B cell (primary cell): ENCODE results near the gene CFAP161. TPM values are rescaled to one million over a fixed set of nuclear protein-coding genes. Genes with fewer than 3 reads are reported as not detected.

Source experiments
- ATAC-seq: fragments of 200-7000 bp; cut with Tn5 transposase; one replicate; pipeline ENCODE4 v1.10.0; 2021; ENCODE audit warnings: low read depth, mild to moderate bottlenecking, moderate number of reproducible peaks, moderate library complexity
- CTCF ChIA-PET: fragments of 350-600 bp; sonication (Branson Sonifier 250); formaldehyde crosslinking; loops from one replicate; lab custom pipeline; 2021; ENCODE audit warnings: antibody characterized with exemption, inconsistent platforms; lab: Charles Lee
- POLR2A ChIA-PET: fragments of 350-600 bp; sonication (Branson Sonifier 250); formaldehyde crosslinking; loops from one replicate; lab custom pipeline; 2021; ENCODE audit warnings: antibody characterized with exemption; lab: Charles Lee
- DNase-seq: peaks from one replicate; pipeline ENCODE4 v3.0.0; 2013
- H2AFZ ChIP-seq: 2 replicates; pipeline ENCODE4 v1.6.1; 2012; ENCODE audit warnings: mild to moderate bottlenecking, low read depth, low read length; ENCODE audit not compliant: insufficient read depth, poor library complexity, severe bottlenecking
- H3K27ac ChIP-seq, 2 donors: 1 replicate in 1 of 2; 2 replicates in 1 of 2; pipeline ENCODE4 v1.5.1; 2012 to 2013; ENCODE audit warnings: low read length in 2 of 2, mild to moderate bottlenecking in 2 of 2, moderate library complexity in 1 of 2
- H3K27me3 ChIP-seq, 4 experiments: fragments of 200-600 bp in 1 of 4; sonication (generic) in 1 of 4; replicated peaks in 1 of 4; 1 replicate in 2 of 4; 2 replicates in 2 of 4; pipeline versions ENCODE4 v1.6.1 to v1.7.0; 2013 to 2016; ENCODE audit warnings: low read length in 3 of 4, mild to moderate bottlenecking in 2 of 4, mixed read lengths in 1 of 4, moderate library complexity in 1 of 4; ENCODE audit not compliant: insufficient read depth in 4 of 4, control insufficient read depth in 3 of 4; ENCODE audit errors: control extremely low read depth in 1 of 4
- H3K36me3 ChIP-seq, 2 experiments: replicated peaks in 1 of 2; 1 replicate in 1 of 2; 2 replicates in 1 of 2; pipeline versions ENCODE4 v1.6.1 to v1.7.1; 2013; ENCODE audit warnings: low read length in 1 of 2; ENCODE audit not compliant: insufficient read depth in 2 of 2, control insufficient read depth in 1 of 2; ENCODE audit errors: control extremely low read depth in 1 of 2, extremely low read depth in 1 of 2
- H3K4me1 ChIP-seq, 2 donors: fragments of 200-600 bp in 1 of 2; sonication (generic) in 1 of 2; 1 replicate in 1 of 2; 2 replicates in 1 of 2; pipeline versions ENCODE4 v1.5.1 to v1.6.1; 2013 to 2017; ENCODE audit warnings: low read length in 2 of 2; ENCODE audit not compliant: control insufficient read depth in 2 of 2, insufficient read depth in 2 of 2
- H3K4me2 ChIP-seq: replicated peaks from 2 replicates; pipeline ENCODE3; 2012; ENCODE audit warnings: mild to moderate bottlenecking, low read depth, low read length; ENCODE audit not compliant: poor library complexity, severe bottlenecking
- H3K4me3 ChIP-seq, 5 experiments: fragments of 200-600 bp in 1 of 5; sonication (generic) in 1 of 5; 1 replicate in 3 of 5; 2 replicates in 2 of 5; pipeline versions ENCODE4 v1.5.1 to v1.7.0; 2011 to 2016; ENCODE audit warnings: low read length in 4 of 5, mild to moderate bottlenecking in 4 of 5, low read depth in 2 of 5, control low read depth in 1 of 5, moderate library complexity in 1 of 5; ENCODE audit not compliant: insufficient read depth in 1 of 5; ENCODE audit errors: control extremely low read depth in 1 of 5, extremely low read depth in 1 of 5
- H3K79me2 ChIP-seq: fragments of 200-600 bp; sonication (generic); one replicate; pipeline ENCODE4 v1.6.0; 2016; ENCODE audit warnings: low read length; ENCODE audit not compliant: control insufficient read depth, insufficient read depth
- H3K9ac ChIP-seq: fragments of 200-600 bp; sonication (generic); 2 replicates; pipeline ENCODE4 v1.6.1; 2017; ENCODE audit warnings: mild to moderate bottlenecking, low read length, moderate library complexity
- H3K9me3 ChIP-seq, 3 donors: one replicate each; pipeline versions ENCODE4 v1.6.1 to v1.7.1; 2013; ENCODE audit warnings: low read length in 2 of 3; ENCODE audit not compliant: control insufficient read depth in 2 of 3, insufficient read depth in 1 of 3; ENCODE audit errors: control extremely low read depth in 1 of 3
- H4K20me1 ChIP-seq: 2 replicates; pipeline ENCODE4 v1.6.0; 2012; ENCODE audit warnings: mild to moderate bottlenecking, low read length; ENCODE audit not compliant: insufficient read depth, control insufficient read depth, poor library complexity, severe bottlenecking
- H3K27ac Mint-ChIP-seq: one replicate; pipeline ENCODE4 v1.8.0; 2021; ENCODE audit warnings: mixed read lengths
- H3K27me3 Mint-ChIP-seq: one replicate; pipeline ENCODE4 v1.8.0; 2021; ENCODE audit warnings: mixed read lengths
- H3K4me1 Mint-ChIP-seq: one replicate; pipeline ENCODE4 v1.8.0; 2021; ENCODE audit warnings: mixed read lengths
- H3K4me3 Mint-ChIP-seq: one replicate; pipeline ENCODE4 v1.8.0; 2021; ENCODE audit warnings: mixed read lengths
- H3K9me3 Mint-ChIP-seq: one replicate; pipeline ENCODE4 v1.8.0; 2022; ENCODE audit warnings: mixed read lengths; ENCODE audit not compliant: insufficient read depth
- EZH2 ChIP-seq: IDR thresholded peaks from 2 replicates; pipeline ENCODE4 v1.6.1; 2012; ENCODE audit warnings: borderline replicate concordance, low read depth, mild to moderate bottlenecking, moderate library complexity, low read length; ENCODE audit not compliant: insufficient read depth, poor library complexity, severe bottlenecking
- WGBS: methylation state at CpG from one replicate; pipeline ENCODE4 v1.1.5; 2013; ENCODE audit warnings: missing lambda C conversion rate; ENCODE audit not compliant: insufficient coverage; 5-methylcytosine and 5-hydroxymethylcytosine counted together
- intact Hi-C: fragments of 100-400 bp; cut with micrococcal nuclease; formaldehyde crosslinking; loops from one replicate; pipeline ENCODE4 v1.10.0; 2022
- polyA plus RNA-seq: library from polyadenylated mRNA; depleted of rRNA; stranded (reverse); fragments of >200 nt; gene quantifications from 2 replicates; pipeline ENCODE4 v1.2.3, GENCODE V29; 2012
- total RNA-seq, 2 donors: library from RNA; stranded (reverse); fragments of 120-200 nt in 1 of 2; gene quantifications; 1 replicate in 1 of 2; 2 replicates in 1 of 2; pipeline versions ENCODE4 v1.2.3 to v1.2.4, GENCODE V29; 2013 to 2022
- TF ChIP-seq, protein P1 (sequence below): fragments of 200-600 bp; IDR thresholded peaks from one replicate; pipeline ENCODE4 v1.8.0; 2022; ENCODE audit warnings: antibody characterized with exemption, mild to moderate bottlenecking

Gene CFAP161
- total and polyA plus RNA-seq, 2 donors (not counting 1 experiment from before 2014, with no cell fraction given), result not detected

- Mint-ChIP-seq H3K4me3 (no peak overlapping the region), H3K27me3 (peaks cover 19% of the 10 kb centered on the region), H3K9me3 (no peaks in the 10 kb centered on the region), H3K27ac (no peak overlapping the region), H3K4me1 (peaks cover 12% of the 10 kb centered on the region)
- H2AFZ ChIP-seq, result no peak overlapping the region
- intact Hi-C loops, result no loop called here
- TF ChIP-seq, protein P1, sequence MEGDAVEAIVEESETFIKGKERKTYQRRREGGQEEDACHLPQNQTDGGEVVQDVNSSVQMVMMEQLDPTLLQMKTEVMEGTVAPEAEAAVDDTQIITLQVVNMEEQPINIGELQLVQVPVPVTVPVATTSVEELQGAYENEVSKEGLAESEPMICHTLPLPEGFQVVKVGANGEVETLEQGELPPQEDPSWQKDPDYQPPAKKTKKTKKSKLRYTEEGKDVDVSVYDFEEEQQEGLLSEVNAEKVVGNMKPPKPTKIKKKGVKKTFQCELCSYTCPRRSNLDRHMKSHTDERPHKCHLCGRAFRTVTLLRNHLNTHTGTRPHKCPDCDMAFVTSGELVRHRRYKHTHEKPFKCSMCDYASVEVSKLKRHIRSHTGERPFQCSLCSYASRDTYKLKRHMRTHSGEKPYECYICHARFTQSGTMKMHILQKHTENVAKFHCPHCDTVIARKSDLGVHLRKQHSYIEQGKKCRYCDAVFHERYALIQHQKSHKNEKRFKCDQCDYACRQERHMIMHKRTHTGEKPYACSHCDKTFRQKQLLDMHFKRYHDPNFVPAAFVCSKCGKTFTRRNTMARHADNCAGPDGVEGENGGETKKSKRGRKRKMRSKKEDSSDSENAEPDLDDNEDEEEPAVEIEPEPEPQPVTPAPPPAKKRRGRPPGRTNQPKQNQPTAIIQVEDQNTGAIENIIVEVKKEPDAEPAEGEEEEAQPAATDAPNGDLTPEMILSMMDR, result no peak
- TF ChIP-seq EZH2, result no peak
- POLR2A ChIA-PET, result no interaction called here
- peaks cover 6 to 7% of the 10 kb centered on the region in 2 donors for H3K4me1 ChIP-seq
- no peak overlapping the region for H3K9ac ChIP-seq
- DNase-seq (no peak), ATAC-seq (no peak)
- no peaks in the 10 kb centered on the region for H3K36me3 ChIP-seq
- H3K27ac ChIP-seq, result no peak overlapping the region
- no peak overlapping the region for H3K4me2 ChIP-seq
- WGBS, result 72% methylated on average over 10 of the region's 11 CpGs
- CTCF ChIA-PET, result no interaction called here
- no peak overlapping the region for H3K4me3 ChIP-seq
- peaks cover 0 to 12% (median 4%) of the 10 kb centered on the region in 4 experiments for H3K27me3 ChIP-seq
- no peaks in the 10 kb centered on the region for H3K79me2 ChIP-seq
- H3K9me3 ChIP-seq, result no peaks in the 10 kb centered on the region
- H4K20me1 ChIP-seq, result no peaks in the 10 kb centered on the region
Measured at GRCh38 chr15:81160312-81161159, 26.5 kb downstream of the CFAP161 start.

DNA sequence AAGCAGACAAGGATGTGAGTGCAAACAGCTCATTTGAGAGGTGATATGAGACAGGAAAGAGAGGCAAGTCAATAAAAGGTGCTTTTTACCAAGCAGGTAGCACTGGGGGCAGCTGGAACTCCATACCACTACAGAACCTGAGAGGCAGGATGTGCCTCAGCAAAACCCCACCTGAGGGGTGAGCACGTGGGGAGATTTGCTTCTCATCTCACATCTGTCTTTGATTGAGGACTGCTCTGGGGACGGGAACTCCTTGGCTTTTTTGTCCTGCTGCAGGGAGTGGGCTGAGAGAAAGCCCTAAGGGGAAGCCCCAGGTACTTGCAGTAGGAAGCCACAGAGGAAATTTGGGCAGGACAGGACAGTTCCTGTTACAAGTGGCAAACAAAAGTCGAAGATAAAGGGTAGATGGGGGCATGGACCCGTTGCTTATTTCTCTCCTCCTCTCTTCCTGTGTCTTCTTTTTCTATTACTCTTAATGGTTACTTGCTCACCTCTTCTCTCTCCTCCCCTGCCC is 27.1 kb downstream of the CFAP161 start:
- DNase-seq (no peak), ATAC-seq (no peak)
- Histone ChIP-seq H3K4me2 (no peak overlapping the region), H3K27ac (no peak overlapping the region), H3K27me3 (peaks cover 0 to 12% (median 4%) of the 10 kb centered on the region in 4 experiments), H3K9me3 (no peaks in the 10 kb centered on the region), H3K9ac (no peak overlapping the region), H3K79me2 (no peaks in the 10 kb centered on the region), H4K20me1 (no peaks in the 10 kb centered on the region), H3K4me1 (peaks cover 6 to 7% of the 10 kb centered on the region in 2 donors), H3K4me3 (no peak overlapping the region), H3K36me3 (no peaks in the 10 kb centered on the region), H2AFZ (no peak overlapping the region)
- Mint-ChIP-seq H3K4me3 (no peak overlapping the region), H3K27ac (no peak overlapping the region), H3K4me1 (peaks cover 12% of the 10 kb centered on the region), H3K27me3 (peaks cover 19% of the 10 kb centered on the region), H3K9me3 (no peaks in the 10 kb centered on the region)
- CTCF ChIA-PET, result no interaction called here
- 0% methylated on average over 4 of the region's 4 CpGs for WGBS
- intact Hi-C loops, result no loop called here
- POLR2A ChIA-PET, result no interaction called here
- TF ChIP-seq EZH2, result no peak
- TF ChIP-seq, protein P1, result no peak
